AG09309 (cell line): Measurements from ENCODE around the gene TRIM17.

Experiments used
- DNase-seq: peaks from one replicate; pipeline ENCODE4 v3.0.0-alpha.2; 2010; ENCODE audit warnings: low read depth
- H3K4me3 ChIP-seq: 2 replicates; pipeline ENCODE4 v1.5.1; 2011; ENCODE audit warnings: mild to moderate bottlenecking, low read depth, low read length, moderate library complexity; ENCODE audit not compliant: control insufficient read depth
- TF ChIP-seq, protein P1 (sequence below): IDR thresholded peaks from 2 replicates; pipeline ENCODE4 v1.5.1; 2011; ENCODE audit warnings: mild to moderate bottlenecking, low read depth, low read length, inconsistent platforms; ENCODE audit not compliant: insufficient read depth, control insufficient read depth; ENCODE audit errors: missing control alignments

TRIM17 gene

DNA sequence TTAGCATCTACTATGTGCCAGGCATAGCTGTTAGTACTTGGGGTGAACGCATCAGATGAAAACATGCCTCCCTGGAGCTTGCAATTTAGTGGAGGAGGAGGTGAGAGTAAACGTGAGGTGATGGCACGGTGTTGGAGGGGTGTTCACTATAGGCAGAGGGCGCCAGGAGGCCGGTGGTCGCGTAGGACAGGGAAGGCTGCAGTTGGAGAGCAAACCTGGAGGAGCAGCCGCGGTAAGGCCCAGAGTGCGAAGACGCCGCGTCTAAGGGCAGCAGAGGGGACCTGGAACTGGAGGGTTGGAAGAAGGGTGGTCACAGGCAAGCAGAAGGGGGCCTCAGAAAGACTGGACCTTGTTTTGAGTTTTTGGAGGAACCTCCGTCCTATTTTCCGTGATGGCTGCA, 30.2 kb upstream of the TRIM17 start:
- TF ChIP-seq, protein P1, sequence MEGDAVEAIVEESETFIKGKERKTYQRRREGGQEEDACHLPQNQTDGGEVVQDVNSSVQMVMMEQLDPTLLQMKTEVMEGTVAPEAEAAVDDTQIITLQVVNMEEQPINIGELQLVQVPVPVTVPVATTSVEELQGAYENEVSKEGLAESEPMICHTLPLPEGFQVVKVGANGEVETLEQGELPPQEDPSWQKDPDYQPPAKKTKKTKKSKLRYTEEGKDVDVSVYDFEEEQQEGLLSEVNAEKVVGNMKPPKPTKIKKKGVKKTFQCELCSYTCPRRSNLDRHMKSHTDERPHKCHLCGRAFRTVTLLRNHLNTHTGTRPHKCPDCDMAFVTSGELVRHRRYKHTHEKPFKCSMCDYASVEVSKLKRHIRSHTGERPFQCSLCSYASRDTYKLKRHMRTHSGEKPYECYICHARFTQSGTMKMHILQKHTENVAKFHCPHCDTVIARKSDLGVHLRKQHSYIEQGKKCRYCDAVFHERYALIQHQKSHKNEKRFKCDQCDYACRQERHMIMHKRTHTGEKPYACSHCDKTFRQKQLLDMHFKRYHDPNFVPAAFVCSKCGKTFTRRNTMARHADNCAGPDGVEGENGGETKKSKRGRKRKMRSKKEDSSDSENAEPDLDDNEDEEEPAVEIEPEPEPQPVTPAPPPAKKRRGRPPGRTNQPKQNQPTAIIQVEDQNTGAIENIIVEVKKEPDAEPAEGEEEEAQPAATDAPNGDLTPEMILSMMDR: no peak
- no peak for DNase-seq
- no peak overlapping the region for H3K4me3 ChIP-seq

DNA sequence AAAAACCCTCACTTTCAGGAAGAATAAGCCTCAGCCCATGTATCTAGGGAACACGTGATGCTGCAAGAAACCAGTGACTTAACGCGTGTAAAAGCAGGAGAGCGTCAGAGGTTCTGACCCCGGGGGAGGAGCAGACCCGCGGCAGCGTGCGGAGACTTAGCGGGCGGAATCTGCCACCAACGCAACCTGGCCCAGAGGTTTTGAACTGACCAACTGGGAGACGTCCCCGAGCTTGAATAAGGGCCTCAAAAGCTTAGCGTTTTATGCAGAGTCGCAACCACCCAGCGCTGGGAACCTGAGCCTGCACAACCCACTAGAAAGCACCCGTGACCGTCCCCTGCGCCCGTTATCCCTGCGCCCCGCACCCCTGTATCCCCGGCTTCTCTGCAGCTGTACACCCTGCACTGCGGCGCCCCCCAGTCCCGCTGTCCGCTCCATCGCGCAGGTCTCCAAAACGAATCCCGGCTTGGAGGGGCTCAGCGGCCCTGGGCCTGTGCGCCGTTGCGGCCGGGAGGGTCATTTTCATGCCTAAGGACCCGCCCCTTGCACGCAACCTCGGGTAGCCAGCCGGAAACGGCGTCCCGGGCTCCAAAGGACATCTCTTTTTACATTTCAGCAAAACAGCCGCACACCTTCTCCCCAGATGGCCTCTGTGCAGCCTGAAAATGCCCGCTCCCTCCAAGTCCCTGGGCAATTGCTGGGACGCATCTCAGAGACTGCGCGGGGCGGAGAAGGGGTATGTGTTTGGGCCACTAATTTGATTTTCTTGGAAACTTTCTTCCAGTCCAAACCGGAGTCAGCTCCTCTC, 29.4 kb upstream of the TRIM17 start:
- H3K4me3 ChIP-seq: peak overlapping the region; percentile 27
- TF ChIP-seq, protein P1: no peak
- DNase-seq: no peak

DNA sequence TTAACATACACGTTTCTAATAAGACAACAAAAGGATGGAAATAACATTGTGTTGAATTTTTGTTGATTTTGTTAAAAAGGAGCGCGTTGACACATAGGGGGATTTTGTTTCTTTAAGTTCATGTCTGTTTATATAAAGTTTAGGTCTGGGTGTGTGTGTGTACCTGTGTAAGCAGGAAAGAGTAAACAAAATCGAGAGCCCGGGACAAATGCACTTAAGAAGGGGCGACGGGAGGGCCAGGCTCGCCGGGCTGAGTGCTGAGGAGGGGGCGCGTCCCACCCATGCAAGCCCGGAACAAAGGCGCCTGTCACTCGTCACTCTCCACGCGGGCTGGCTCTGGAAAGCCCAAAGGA, 28.8 kb upstream of the TRIM17 start:
- TF ChIP-seq, protein P1: no peak
- peak overlapping the region; percentile 27 for H3K4me3 ChIP-seq

DNA sequence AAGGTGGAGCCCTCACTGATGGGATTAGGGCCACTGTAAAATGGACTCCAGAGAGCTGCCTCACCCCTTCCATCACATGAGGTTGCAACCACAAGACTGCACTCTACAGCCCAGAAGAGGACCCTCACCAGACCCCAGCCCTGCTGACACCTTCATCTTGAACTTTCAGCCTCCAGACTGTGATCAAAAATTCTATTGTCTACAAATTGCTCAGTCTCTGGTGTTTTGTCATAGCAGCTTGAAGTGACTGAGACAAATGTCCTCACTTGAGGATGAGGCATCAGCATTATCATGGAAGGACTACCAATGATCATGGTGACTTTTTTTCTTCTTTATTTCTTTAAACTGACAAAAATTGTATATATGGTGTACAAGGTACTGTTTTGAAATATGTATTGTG, 26.7 kb upstream of the TRIM17 start:
- TF ChIP-seq, protein P1: no peak
- H3K4me3 ChIP-seq: no peak overlapping the region
- no peak for DNase-seq

More for the DNA sequence above, 28.8 kb upstream of the TRIM17 start:
- no peak for DNase-seq

DNA sequence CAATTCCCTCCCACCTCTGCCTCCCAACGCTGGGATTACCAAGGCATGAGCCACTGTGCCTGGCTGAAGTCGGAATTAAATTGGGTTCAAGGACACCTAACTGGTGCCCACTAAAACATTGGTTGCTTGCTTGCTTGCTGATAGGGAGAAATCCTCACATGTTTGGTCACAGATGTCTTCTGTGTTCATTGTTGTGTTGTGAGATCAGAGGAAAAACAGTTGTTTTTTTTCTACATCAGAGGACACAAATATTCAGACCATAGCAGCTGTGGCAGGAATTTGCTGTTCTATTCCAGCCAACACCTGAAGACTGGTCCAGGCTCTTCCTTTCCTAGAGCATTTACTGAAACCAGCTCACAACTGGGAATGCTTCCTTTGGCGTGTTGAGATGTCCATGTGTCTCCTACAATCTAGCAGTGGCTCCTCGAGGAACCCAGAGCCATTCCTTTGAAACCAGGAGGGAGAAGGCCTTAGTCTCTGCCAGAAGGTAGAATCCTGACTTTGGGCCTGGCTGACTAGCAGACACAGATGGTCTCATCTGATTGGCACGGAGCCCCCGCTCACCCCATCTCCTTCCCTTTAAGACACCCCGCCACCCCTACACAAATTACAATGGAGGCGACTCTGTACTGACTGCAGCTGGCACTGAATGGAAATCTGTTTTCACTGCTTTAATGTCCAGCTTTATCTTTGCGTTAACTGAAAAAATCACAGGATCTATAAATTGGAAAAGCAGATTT, 24.3 kb upstream of the TRIM17 start:
- DNase-seq: no peak
- no peak overlapping the region for H3K4me3 ChIP-seq
- TF ChIP-seq, protein P1: no peak

DNA sequence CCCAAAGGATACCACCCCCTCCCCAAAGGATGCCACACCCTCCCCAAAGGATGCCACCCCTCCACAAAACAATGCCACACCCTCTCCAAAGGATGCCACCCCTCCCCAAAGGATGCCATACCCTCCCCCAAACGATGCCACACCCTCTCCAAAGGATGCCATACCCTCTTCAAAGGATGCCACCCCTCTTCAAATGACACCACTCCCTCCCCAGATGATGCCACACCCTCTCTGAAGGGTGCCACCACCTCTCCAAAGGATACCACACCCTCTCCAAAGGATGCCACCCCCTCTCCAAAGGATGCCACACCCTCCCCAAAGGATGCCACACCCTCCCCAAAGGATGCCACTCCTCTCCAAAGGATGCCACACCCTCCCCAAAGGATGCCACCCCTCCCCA, 21.6 kb upstream of the TRIM17 start:
- no peak for DNase-seq
- H3K4me3 ChIP-seq: no peak overlapping the region
- TF ChIP-seq, protein P1: no peak
